Nephron progenitor cell (in vitro differentiated cells): Measurements from ENCODE around the gene HAUS6.
"Not testable (repeated sequence)": the region's sequence is repeated elsewhere in the genome, so short reads cannot be mapped to it uniquely, and the experiment has no call there.

Source experiments
- DNase-seq: peaks from one replicate; pipeline ENCODE4 v3.0.0; 2021
- H3K27ac Mint-ChIP-seq: 2 replicates; pipeline ENCODE4 v1.8.0; 2021; ENCODE audit warnings: mild to moderate bottlenecking, moderate library complexity, mixed read lengths
- H3K27me3 Mint-ChIP-seq: 2 replicates; pipeline ENCODE4 v1.8.0; 2021; ENCODE audit warnings: mild to moderate bottlenecking, low read depth, mixed read lengths; ENCODE audit not compliant: poor library complexity
- H3K36me3 Mint-ChIP-seq: 2 replicates; pipeline ENCODE4 v1.8.0; 2021; ENCODE audit warnings: low read depth, mixed read lengths
- H3K4me1 Mint-ChIP-seq: 2 replicates; pipeline ENCODE4 v1.8.0; 2021; ENCODE audit warnings: mixed read lengths
- H3K4me3 Mint-ChIP-seq: 2 replicates; pipeline ENCODE4 v1.8.0; 2021; ENCODE audit warnings: mild to moderate bottlenecking, moderate library complexity, mixed read lengths
- H3K9me3 Mint-ChIP-seq: 2 replicates; pipeline ENCODE4 v1.8.0; 2021; ENCODE audit warnings: mild to moderate bottlenecking, moderate library complexity, mixed read lengths
- TF ChIP-seq, protein P1 (sequence below): fragments of 200-600 bp; sonication (generic); IDR thresholded peaks from 2 replicates; pipeline ENCODE4 v1.5.0; 2021; ENCODE audit warnings: antibody characterized with exemption

Gene HAUS6, protein sequence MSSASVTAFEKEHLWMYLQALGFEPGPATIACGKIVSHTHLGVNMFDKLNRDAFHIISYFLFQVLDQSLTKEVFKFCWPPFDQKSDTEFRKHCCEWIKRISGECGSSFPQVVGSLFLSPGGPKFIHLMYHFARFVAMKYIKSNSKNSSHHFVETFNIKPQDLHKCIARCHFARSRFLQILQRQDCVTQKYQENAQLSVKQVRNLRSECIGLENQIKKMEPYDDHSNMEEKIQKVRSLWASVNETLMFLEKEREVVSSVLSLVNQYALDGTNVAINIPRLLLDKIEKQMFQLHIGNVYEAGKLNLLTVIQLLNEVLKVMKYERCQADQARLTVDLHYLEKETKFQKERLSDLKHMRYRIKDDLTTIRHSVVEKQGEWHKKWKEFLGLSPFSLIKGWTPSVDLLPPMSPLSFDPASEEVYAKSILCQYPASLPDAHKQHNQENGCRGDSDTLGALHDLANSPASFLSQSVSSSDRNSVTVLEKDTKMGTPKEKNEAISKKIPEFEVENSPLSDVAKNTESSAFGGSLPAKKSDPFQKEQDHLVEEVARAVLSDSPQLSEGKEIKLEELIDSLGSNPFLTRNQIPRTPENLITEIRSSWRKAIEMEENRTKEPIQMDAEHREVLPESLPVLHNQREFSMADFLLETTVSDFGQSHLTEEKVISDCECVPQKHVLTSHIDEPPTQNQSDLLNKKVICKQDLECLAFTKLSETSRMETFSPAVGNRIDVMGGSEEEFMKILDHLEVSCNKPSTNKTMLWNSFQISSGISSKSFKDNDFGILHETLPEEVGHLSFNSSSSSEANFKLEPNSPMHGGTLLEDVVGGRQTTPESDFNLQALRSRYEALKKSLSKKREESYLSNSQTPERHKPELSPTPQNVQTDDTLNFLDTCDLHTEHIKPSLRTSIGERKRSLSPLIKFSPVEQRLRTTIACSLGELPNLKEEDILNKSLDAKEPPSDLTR

GRCh38 chr9:19102631-19103345 is at the start of gene HAUS6:
TSS of gene HAUS6 (minus strand) at chr9:19102904. CDS start at chr9:19102651, 253 bp downstream.
- Mint-ChIP-seq H3K4me3 (peak within 1 kb of the TSS; percentile 96), H3K27ac (peak within 1 kb of the TSS; percentile 98), H3K4me1 (peaks cover 32% of the 10 kb centered on the region), H3K9me3 (no peaks in the 10 kb centered on the region), H3K27me3 (no peaks in the 10 kb centered on the region), H3K36me3 (peaks cover 28% of the 10 kb centered on the region)
- TF ChIP-seq, protein P1, sequence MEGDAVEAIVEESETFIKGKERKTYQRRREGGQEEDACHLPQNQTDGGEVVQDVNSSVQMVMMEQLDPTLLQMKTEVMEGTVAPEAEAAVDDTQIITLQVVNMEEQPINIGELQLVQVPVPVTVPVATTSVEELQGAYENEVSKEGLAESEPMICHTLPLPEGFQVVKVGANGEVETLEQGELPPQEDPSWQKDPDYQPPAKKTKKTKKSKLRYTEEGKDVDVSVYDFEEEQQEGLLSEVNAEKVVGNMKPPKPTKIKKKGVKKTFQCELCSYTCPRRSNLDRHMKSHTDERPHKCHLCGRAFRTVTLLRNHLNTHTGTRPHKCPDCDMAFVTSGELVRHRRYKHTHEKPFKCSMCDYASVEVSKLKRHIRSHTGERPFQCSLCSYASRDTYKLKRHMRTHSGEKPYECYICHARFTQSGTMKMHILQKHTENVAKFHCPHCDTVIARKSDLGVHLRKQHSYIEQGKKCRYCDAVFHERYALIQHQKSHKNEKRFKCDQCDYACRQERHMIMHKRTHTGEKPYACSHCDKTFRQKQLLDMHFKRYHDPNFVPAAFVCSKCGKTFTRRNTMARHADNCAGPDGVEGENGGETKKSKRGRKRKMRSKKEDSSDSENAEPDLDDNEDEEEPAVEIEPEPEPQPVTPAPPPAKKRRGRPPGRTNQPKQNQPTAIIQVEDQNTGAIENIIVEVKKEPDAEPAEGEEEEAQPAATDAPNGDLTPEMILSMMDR: peak; percentile 45
- peak; percentile 84 for DNase-seq

GRCh38 chr9:19152160-19152498 is 49.4 kb upstream of the HAUS6 start:
- not testable (repeated sequence) for H3K36me3 Mint-ChIP-seq, H3K27me3 Mint-ChIP-seq, H3K27ac Mint-ChIP-seq, DNase-seq, H3K9me3 Mint-ChIP-seq, H3K4me3 Mint-ChIP-seq
- H3K4me1 Mint-ChIP-seq: peaks cover 20% of the 10 kb centered on the region

GRCh38 chr9:19151425-19152159 is 48.9 kb upstream of the HAUS6 start:
- no peaks in the 10 kb centered on the region for H3K9me3 Mint-ChIP-seq
- DNase-seq: no peak
- no peaks in the 10 kb centered on the region for H3K36me3 Mint-ChIP-seq
- TF ChIP-seq, protein P1: no peak
- peaks cover 20% of the 10 kb centered on the region for H3K4me1 Mint-ChIP-seq
- no peak overlapping the region for H3K27ac Mint-ChIP-seq
- no peak overlapping the region for H3K4me3 Mint-ChIP-seq
- H3K27me3 Mint-ChIP-seq: no peaks in the 10 kb centered on the region

DNA sequence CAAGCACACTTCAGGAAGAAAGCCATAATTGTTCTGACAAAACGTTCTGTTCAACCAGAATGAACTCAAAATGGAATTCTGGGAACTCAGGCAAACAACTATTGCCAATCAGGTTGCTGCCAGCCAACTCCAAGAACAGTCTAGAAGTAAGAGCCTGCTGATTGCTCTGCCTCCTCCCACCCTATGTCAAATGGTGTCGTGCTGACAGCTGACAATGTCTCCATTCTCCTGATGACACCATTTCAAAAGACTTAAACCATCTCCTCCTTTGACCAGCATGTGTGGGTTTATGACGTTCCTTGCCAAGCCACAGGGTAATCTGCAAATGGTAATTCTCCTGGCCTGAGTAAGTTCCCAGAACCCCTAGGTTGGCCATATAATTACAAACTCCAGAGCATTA is 46.5 kb upstream of the HAUS6 start:
- Mint-ChIP-seq H3K27ac (no peak overlapping the region), H3K9me3 (no peaks in the 10 kb centered on the region), H3K36me3 (no peaks in the 10 kb centered on the region), H3K27me3 (no peaks in the 10 kb centered on the region), H3K4me1 (peaks cover 15% of the 10 kb centered on the region), H3K4me3 (no peak overlapping the region)
- TF ChIP-seq, protein P1: no peak
- no peak for DNase-seq

DNA sequence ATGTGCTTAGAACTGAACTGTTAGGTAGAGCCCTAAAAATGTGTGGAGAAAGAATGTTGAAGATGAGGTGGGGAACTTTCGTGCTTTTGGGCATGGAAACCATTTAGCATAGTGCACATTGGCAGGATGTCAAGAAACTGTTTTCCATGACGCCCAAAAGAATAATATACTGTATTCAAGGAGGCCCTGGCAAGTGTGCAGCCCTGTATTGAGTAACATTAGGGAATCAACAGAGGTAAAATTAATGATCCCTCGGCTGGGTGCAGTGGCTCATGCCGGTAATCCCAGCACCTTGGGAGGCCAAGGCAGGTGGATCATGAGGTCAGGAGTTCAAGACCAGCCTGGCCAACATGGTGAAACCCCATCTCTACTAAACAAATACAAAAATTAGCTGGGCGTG is 45.5 kb upstream of the HAUS6 start:
- Mint-ChIP-seq H3K27me3 (no peaks in the 10 kb centered on the region), H3K9me3 (no peaks in the 10 kb centered on the region), H3K4me3 (no peak overlapping the region), H3K36me3 (no peaks in the 10 kb centered on the region), H3K27ac (no peak overlapping the region), H3K4me1 (peaks cover 15% of the 10 kb centered on the region)
- no peak for DNase-seq
- TF ChIP-seq, protein P1: no peak
